GM10266 (cell line): ENCODE results near the gene NDUFS7.

Experiments
- DNase-seq: peaks from one replicate; pipeline ENCODE4 v3.0.0; 2012; ENCODE audit errors: extremely low spot score
- CTCF ChIP-seq: IDR thresholded peaks from 2 replicates; pipeline ENCODE4 v1.5.1; 2012; ENCODE audit warnings: mild to moderate bottlenecking, low read depth; ENCODE audit not compliant: control insufficient read depth, insufficient read depth; ENCODE audit errors: missing control alignments

Gene NDUFS7

GRCh38 chr19:1399079-1399478 is 15.4 kb downstream of the NDUFS7 start:
- DNase-seq = no peak
- TF ChIP-seq CTCF = no peak

- no peak for DNase-seq
- no peak for TF ChIP-seq CTCF
Measured at GRCh38 chr19:1399745-1400144, 16.0 kb downstream of the NDUFS7 start.

GRCh38 chr19:1400281-1401137 is 16.8 kb downstream of the NDUFS7 start:
- DNase-seq = peak; percentile 76
- TF ChIP-seq CTCF = no peak

- DNase-seq = peak; percentile 95
- TF ChIP-seq CTCF = peak; percentile 58
Measured at GRCh38 chr19:1401138-1401888, 17.6 kb downstream of the NDUFS7 start, which contains the start of gene GAMT. Gene GAMT, minus strand, starts transcription at chr19:1401542. Its CDS starts 66 bp downstream, at chr19:1401476.

- no peak for DNase-seq
- no peak for TF ChIP-seq CTCF
Measured at GRCh38 chr19:1401889-1402217, 18.1 kb downstream of the NDUFS7 start.

- DNase-seq = no peak
- no peak for TF ChIP-seq CTCF
Measured at GRCh38 chr19:1402411-1403070, 18.8 kb downstream of the NDUFS7 start.
